GM21528 (cell line): Measurements from ENCODE around the gene CCR7.

Experiments
- ATAC-seq: cut with Tn5 transposase; IDR thresholded peaks from one replicate; pipeline ENCODE4 v1.9.1; 2021; ENCODE audit warnings: mild to moderate bottlenecking, moderate library complexity; ENCODE audit not compliant: unreplicated experiment, low FRiP score

CCR7 gene

GRCh38 chr17:40564883-40565768 is at the start of gene CCR7:
Gene CCR7, minus strand, starts transcription at chr17:40565472. Its CDS starts 63 bp downstream, at chr17:40565409.
- ATAC-seq = no peak

DNA sequence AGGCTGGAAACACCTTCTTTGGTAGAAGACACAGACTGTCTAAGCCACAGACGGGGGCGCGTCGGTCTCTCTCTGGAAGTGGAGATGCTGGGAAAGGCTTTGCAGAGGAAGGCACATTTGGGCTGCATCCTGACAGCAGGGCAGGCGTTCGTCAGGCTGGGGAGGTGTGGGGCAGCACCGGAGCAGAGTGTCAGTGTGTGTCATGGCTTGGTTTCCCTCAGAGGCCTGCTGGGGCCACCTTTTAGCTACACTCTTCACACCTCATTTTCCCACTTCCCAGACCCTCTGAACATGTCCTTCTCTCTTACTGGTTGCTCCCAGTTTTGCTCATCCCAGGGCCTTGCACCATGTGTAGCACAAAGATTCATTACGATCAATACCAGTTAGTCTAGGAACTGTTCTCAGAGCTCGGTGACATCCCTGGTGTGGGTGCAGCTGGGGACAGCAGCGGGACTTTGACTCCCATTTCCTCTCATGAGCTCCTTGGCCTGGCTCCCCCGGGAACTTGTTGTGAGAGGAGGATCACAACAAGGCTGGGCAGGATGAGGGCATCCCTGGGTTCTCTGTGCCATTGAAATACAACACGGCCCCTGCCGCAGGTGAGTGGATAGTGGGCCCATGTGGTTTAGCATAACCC is 49.3 kb upstream of the CCR7 start:
- ATAC-seq = no peak

DNA sequence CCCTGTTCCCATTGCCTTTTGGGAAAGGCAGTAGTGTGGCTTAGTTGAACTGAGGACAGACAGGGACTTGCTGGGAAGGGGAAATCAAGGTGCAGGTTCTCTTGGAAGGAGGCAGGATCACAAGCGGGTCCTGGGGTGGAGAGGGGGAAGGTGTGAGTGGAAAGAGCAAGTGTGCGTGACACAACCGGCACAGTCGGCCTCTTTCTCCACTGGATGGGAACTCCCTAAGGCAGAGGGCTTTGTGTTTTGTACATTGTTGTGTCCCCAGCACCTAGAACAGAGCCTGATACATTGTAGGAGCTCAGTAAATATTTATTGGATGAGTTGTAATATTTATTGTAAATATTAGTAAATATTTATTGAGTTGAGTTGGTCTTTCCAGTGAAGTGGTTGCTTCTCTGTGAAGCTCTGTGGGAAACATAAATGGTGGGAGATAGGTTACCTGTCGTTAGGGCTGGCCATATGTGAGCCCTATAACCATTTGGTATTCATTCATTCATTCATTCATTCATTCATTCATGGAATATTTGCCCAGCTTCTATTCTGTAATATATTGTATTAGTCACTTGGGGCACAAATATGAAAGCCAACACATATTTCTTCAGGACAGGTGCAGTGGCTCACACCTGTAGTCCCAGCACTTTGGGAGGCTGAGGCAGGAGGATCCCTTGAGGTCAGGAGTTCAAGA is 48.3 kb upstream of the CCR7 start:
- no peak for ATAC-seq

DNA sequence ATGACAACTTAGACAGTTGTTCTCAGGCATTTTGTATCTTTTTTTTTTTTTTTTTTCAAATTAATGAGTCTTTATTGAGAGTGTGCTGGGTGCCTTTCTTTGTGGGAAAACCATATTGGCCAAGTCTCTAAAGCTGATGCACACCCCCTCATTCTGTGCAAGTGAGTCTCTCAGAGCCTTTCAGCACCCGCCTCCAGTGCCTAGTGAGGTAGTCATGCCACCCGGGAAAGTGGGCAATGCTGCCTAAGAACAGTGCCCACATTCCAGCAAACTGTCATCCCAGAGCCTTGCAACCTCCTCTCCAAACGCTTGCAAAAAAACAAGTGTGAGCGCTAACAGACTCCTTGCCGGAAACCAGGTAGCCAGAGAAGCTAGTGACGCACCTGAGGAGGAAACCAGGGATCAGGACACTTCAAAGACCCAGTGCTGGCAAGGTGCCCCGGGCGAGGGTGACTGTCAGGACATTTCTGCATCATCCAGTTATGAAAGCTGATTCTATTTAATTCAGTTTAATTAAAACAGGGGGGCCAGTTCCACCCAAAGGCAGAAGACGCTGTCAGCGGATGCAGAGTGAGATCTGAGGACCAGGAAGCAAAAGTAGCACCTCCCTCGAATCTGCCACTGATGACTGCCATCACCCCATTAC is 47.5 kb upstream of the CCR7 start:
- ATAC-seq = no peak

DNA sequence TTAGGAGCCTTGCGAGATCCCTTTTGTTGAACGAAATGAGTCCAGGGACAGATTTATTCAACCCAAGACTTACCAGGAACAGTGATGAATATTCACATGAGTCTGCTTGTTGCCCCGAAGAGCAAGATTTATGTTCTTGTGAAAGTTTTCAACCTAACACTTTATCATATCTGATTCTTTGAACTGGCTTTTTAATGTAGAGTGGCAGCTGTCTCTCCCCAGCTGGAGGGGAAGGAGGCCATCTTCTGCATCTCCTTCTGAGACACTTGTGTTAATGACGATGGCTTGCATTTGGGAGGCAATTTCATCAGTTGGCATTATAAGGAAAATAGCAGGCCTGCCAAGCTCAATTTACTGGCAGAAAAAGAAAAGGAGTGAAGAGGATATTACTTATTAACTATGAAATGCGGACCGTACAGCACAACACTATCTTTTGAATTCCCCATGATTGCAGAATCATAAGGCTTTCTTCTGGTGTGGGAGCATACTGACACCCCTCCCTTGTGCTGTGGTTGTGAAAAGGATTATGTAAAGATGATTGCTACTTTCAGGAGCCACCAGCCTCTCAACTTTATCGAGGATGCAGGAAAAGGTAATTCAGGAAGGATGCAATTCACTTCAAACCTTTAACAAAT is 46.7 kb upstream of the CCR7 start:
- ATAC-seq = no peak

DNA sequence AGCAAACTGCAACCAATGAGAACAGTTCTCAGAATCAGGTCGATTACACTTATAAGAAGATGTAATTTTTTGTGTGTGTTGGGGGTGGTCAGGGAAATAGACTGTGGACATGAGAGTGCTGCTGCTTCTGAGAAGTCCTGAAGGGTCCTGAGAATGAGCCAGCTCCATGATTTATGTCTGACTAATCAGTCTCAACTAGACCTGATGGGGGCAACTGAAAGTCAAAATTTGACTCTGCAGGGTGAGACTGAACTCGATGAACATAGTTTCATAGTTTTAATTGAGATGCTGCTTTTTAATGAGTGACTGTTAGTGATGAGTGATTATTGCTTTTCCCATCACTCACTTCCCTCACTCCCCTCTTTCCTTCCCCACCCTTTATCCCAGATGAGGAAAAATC is 45.1 kb upstream of the CCR7 start:
- ATAC-seq = no peak

GRCh38 chr17:40608061-40608581 is 42.8 kb upstream of the CCR7 start:
- no peak for ATAC-seq

GRCh38 chr17:40607641-40608040 is 42.4 kb upstream of the CCR7 start:
- no peak for ATAC-seq

GRCh38 chr17:40606548-40607353 is 41.5 kb upstream of the CCR7 start:
- no peak for ATAC-seq

DNA sequence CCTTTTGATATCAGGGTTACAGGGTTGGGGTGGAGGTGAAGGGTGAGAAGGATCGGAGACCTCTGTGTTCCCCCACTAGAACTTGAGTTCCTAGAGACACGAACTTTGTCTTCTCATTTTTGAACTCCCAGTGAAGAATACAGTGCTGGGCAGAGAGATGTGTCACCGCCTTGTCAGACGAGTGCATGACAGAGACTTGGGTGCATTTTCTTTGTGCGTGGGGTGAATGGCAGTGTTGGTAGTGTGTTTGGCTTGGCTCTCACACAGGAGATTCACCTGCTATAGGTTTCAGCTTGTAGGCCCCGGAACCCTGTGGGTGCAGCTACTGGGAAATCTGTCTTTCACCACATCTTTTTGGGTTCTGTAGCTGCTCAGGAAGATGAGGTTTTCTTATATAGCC is 40.0 kb upstream of the CCR7 start:
- ATAC-seq = no peak

- ATAC-seq = no peak
These were observed 39.2 kb upstream of the CCR7 start for GRCh38 chr17:40604327-40605080.

DNA sequence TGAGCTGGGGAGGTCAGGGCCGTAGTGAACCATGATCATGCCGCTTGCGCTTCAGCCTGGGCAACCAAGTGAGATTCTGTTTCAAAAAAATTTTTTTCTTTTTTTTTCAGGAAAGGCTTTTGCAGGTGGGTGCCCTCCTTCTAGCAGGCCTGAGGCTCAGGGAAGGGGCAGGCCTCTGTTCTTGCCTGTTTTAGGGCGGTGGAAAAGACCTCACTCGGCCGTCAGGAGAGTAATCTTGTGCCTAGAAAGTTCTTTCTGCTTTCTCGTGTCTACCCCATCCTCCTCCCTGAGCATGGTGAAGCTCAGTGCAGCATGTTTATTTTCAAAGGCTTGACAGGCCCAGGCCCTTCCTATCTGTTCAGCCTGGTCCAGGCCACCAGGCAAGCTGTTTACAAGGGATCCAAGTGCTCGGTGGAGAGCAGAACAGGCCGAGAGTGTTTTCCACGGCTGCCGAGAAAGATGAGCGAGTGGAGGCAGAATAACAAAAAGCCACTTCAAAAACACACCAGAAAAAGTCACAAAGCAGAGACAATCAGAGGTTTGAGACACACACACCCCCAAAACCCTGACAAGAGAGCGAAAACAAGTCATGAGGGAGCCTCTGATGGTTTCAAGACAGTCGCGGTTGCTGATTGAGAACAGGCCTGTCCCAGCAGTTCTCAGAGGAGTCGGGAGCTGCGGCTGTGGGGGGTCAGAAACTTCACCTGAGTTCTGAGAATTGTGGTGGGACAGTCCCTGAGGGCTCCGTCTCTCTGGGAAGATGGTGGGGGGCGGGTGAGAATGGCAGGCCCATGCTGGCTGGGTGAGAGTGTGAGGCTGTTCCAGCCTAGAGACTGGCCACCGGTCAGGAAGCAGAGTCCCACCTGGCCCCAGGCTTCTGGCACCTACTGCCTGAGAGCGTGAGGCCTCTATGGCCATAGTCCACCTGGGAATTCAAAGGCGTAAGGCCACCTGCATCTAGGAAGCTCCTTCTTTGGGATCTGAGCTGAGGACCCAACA is 37.5 kb upstream of the CCR7 start:
- ATAC-seq = no peak

GRCh38 chr17:40600486-40601046 is 35.3 kb upstream of the CCR7 start:
- ATAC-seq = no peak

DNA sequence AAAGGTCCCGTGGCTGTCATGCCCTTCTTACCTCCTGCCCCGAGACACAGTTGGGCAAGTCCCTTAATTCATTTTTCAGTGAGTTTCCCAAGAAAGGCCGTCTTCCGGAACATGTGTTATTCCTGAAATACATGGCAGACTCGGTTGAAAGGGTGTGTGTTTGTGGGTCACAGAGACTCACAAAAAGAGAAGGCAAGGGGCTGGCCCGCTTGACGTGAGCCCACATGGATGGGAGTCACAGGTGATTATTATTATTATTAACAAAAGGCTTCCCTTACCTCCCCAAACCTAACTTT is 34.1 kb upstream of the CCR7 start:
- no peak for ATAC-seq

DNA sequence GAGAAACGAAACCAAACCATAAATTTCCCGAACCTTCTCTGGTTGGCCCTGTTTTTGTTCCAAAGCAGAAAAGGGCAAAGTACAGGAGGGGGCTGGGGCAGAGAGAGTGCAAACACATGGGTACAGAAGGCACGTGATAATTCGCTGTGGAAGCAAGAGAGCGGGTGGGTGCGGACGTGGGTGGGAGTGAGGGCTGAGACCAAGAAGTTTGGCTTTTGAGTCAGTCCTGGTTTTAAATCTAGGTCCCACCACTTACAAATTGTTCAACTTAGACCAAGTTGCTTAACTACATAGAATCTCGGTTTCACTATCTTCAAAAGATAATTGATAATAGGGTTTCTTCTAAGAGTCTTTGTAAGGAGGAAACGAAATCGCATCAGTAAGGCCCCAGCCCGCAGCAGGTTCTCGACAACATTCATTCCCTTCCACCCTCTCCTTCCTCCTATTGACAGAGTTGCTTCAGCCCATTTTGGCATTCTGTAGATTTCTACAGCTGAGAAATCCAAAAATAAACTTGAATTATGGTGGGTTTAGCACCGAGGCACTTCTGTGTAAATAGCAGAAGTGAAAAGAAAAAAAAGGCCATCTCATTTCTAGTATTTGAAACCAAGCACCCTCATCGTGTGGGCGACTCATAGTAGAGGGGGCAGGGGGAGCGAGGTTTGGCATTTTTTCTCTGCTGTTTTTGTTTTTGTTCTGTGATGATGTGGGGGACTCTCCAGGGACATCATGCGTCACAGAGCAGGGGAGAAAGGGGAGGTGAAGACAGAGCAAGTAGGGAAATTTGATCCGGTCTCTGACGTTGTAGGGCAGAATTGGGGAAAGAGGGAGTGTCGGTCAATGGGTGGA is 33.6 kb upstream of the CCR7 start:
- peak; percentile 75 for ATAC-seq

GRCh38 chr17:40598301-40598618 is 33.0 kb upstream of the CCR7 start:
- no peak for ATAC-seq
